ENCODE measurements around the gene SAPCD2.

- no peak for TF ChIP-seq CTCF (IDR thresholded peaks at IDR 0.05)
- TF ChIP-seq POLR2A (IDR thresholded peaks at IDR 0.05), result no peak
Observed at GRCh38 chr9:137056739-137057415, 13.5 kb downstream of the SAPCD2 start.

Measured in ovary (tissue), 3 donors.